HCT116 (cell line): ENCODE results near the gene DENND4A.

Experiments
- CTCF ChIP-seq, 3 experiments: fragments of 200-600 bp in 1 of 3; sonication (generic) in 1 of 3; IDR thresholded peaks in 2 of 3; conservative IDR thresholded peaks in 1 of 3; 2 replicates each; pipeline ENCODE4 v1.5.1; 2012 to 2017; ENCODE audit warnings: low read depth in 2 of 3, low read length in 2 of 3, antibody characterized with exemption in 1 of 3, borderline replicate concordance in 1 of 3, control low read depth in 1 of 3, mild to moderate bottlenecking in 1 of 3, mixed read lengths in 1 of 3, mixed run types in 1 of 3, moderate library complexity in 1 of 3; ENCODE audit not compliant: insufficient read depth in 1 of 3
- POLR2AphosphoS5 ChIP-seq: IDR thresholded peaks from 2 replicates; pipeline ENCODE4 v1.6.1; 2011; ENCODE audit warnings: mild to moderate bottlenecking, low read depth, low read length, moderate library complexity
- SIN3A ChIP-seq: IDR thresholded peaks from 2 replicates; pipeline ENCODE4 v1.6.1; 2012; ENCODE audit warnings: low read depth
- TF ChIP-seq, protein P1 (sequence below): IDR thresholded peaks from 2 replicates; pipeline ENCODE4 v1.6.1; 2012; ENCODE audit warnings: low read depth

DNA sequence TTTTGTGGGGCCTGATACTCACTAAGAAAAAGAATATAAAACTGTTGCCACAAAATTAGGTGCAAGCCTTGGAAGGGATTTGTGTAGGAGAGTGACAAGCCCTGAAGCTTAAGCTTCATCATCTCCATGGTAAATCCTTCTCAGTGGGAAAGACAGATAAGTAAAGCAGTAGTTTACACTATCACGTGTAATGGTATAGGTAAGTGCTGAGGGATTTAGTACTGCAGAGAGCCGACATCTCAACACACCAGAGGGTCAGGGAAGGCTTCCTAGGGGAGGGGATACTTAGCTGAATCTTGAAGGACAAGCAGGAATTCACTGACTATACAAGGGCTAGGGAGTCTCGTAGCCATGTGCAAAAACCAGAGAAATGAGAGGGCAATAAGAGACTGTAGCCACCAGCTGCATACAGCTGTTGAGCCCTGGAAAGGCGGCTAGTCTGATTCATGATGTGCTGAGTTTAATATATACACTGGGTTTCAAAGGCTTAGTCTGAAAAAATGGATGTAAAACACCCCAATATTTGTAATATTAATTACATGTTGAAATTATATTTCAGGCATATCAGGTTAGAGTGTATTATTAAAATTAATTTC is 159.2 kb downstream of the DENND4A start:
- TF ChIP-seq POLR2AphosphoS5 (no peak), SIN3A (no peak), CTCF (IDR thresholded peaks at IDR 0.05 in 2 of 3, conservative IDR thresholded peaks at IDR 0.05 in 1 of 3; ENCODE audit: borderline replicate concordance in 1 of 3, insufficient read depth in 1 of 3, low read depth in 2 of 3, low read length in 2 of 3) (no peak)
- TF ChIP-seq, protein P1, sequence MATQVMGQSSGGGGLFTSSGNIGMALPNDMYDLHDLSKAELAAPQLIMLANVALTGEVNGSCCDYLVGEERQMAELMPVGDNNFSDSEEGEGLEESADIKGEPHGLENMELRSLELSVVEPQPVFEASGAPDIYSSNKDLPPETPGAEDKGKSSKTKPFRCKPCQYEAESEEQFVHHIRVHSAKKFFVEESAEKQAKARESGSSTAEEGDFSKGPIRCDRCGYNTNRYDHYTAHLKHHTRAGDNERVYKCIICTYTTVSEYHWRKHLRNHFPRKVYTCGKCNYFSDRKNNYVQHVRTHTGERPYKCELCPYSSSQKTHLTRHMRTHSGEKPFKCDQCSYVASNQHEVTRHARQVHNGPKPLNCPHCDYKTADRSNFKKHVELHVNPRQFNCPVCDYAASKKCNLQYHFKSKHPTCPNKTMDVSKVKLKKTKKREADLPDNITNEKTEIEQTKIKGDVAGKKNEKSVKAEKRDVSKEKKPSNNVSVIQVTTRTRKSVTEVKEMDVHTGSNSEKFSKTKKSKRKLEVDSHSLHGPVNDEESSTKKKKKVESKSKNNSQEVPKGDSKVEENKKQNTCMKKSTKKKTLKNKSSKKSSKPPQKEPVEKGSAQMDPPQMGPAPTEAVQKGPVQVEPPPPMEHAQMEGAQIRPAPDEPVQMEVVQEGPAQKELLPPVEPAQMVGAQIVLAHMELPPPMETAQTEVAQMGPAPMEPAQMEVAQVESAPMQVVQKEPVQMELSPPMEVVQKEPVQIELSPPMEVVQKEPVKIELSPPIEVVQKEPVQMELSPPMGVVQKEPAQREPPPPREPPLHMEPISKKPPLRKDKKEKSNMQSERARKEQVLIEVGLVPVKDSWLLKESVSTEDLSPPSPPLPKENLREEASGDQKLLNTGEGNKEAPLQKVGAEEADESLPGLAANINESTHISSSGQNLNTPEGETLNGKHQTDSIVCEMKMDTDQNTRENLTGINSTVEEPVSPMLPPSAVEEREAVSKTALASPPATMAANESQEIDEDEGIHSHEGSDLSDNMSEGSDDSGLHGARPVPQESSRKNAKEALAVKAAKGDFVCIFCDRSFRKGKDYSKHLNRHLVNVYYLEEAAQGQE, result no peak
